ENCODE data around the gene COG5. TPM values are rescaled to one million over a fixed set of nuclear protein-coding genes. Genes with fewer than 3 reads are reported as not detected.

COG5 gene
- total and polyA plus RNA-seq, 10 of the 15 experiments (the other 5 are each of a cell fraction or from before 2014, with no cell fraction given), result 5.5 to 27.9 (median 15.6) TPM

- TF ChIP-seq ZNF217 (IDR thresholded peaks at IDR 0.05) (no peak), CBX3 (IDR thresholded peaks at IDR 0.05; ENCODE audit: borderline replicate concordance, low read depth) (no peak), RCOR1 (conservative IDR thresholded peaks at IDR 0.05; ENCODE audit: low read depth, low read length) (no peak), FOS (IDR thresholded peaks at IDR 0.05; ENCODE audit: borderline replicate concordance, extremely low read depth, insufficient read length) (no peak), ATF3 (IDR thresholded peaks at IDR 0.05; ENCODE audit: borderline replicate concordance, extremely low read depth, low read depth, low read length) (no peak), ZNF24 (IDR thresholded peaks at IDR 0.05) (no peak)
- Histone ChIP-seq H4K20me1 (ENCODE audit: control insufficient read depth, insufficient read depth) (no peaks in the 10 kb centered on the region), H3K4me1 (ENCODE audit: control insufficient read depth, insufficient read depth, low read length) (no peaks in the 10 kb centered on the region), H2AFZ (ENCODE audit: control insufficient read depth, low read depth, low read length) (no peak overlapping the region), H3K4me3 (no peak overlapping the region), H3K9ac (ENCODE audit: control insufficient read depth, insufficient read depth, low read length) (no peak overlapping the region), H3K4me2 (ENCODE audit: control insufficient read depth, insufficient read depth) (no peak overlapping the region), H3K9me3 (replicated peaks; ENCODE audit: control insufficient read depth, insufficient read depth, low read length) (no peaks in the 10 kb centered on the region), H3K36me3 (ENCODE audit: control insufficient read depth in 2 of 2, insufficient read depth in 2 of 2, low read length in 1 of 2) (no peaks in the 10 kb centered on the region; a peak in 1 of 4 replicates), H3K79me2 (ENCODE audit: control insufficient read depth, insufficient read depth, low read length) (no peaks in the 10 kb centered on the region), H3K27ac (ENCODE audit: control insufficient read depth, insufficient read depth) (no peak overlapping the region), H3K27me3 (replicated peaks in 1 of 2; ENCODE audit: control insufficient read depth in 2 of 2, insufficient read depth in 2 of 2, low read length in 1 of 2) (no peaks in the 10 kb centered on the region)
- POLR2A ChIA-PET, result no interaction called here
- in situ Hi-C loops (cut with MboI) (no loop called here), intact Hi-C loops (cut with micrococcal nuclease; ENCODE audit: unreplicated experiment) (no loop called here)
- no TSS peak for BruUV-seq (replicated peaks)
- FAIRE-seq (no peak), ATAC-seq (no peak), DNase-seq (ENCODE audit: low read depth, low spot score) (no peak)
- SMC1A ChIA-PET (ENCODE audit: uncharacterized antibody, unreplicated experiment), result interaction anchor here (1.2 kb wide), 1 partner anchor 8 kb away, joined by 3 read pairs; no protein-coding TSS in a partner anchor
- RAD21 ChIA-PET (ENCODE audit: unreplicated experiment), result no interaction called here
- CTCF ChIA-PET, result no interaction called here
These were observed 35.3 kb downstream of the COG5 start for GRCh38 chr7:107528461-107528860.

GRCh38 chr7:107527196-107527595, 36.5 kb downstream of the COG5 start:
- in situ Hi-C loops (cut with MboI), result no loop called here
- ChIA-PET RAD21 (ENCODE audit: unreplicated experiment) (no interaction called here), CTCF (interaction anchor here (0.6 to 0.7 kb wide), 2 partner anchors 148 to 229 kb away, joined by 4 read pairs; no protein-coding TSS in a partner anchor), POLR2A (no interaction called here), SMC1A (ENCODE audit: uncharacterized antibody, unreplicated experiment) (no interaction called here)
- Histone ChIP-seq H3K4me3 (no peak overlapping the region), H3K4me2 (ENCODE audit: control insufficient read depth, insufficient read depth) (no peak overlapping the region), H3K27me3 (replicated peaks in 1 of 2; ENCODE audit: control insufficient read depth in 2 of 2, insufficient read depth in 2 of 2, low read length in 1 of 2) (no peaks in the 10 kb centered on the region), H3K79me2 (ENCODE audit: control insufficient read depth, insufficient read depth, low read length) (no peaks in the 10 kb centered on the region), H3K9me3 (replicated peaks; ENCODE audit: control insufficient read depth, insufficient read depth, low read length) (no peaks in the 10 kb centered on the region), H3K36me3 (ENCODE audit: control insufficient read depth in 2 of 2, insufficient read depth in 2 of 2, low read length in 1 of 2) (no peaks in the 10 kb centered on the region; a peak in 1 of 4 replicates), H4K20me1 (ENCODE audit: control insufficient read depth, insufficient read depth) (no peaks in the 10 kb centered on the region), H3K4me1 (ENCODE audit: control insufficient read depth, insufficient read depth, low read length) (no peaks in the 10 kb centered on the region), H3K9ac (ENCODE audit: control insufficient read depth, insufficient read depth, low read length) (no peak overlapping the region), H2AFZ (ENCODE audit: control insufficient read depth, low read depth, low read length) (no peak overlapping the region), H3K27ac (ENCODE audit: control insufficient read depth, insufficient read depth) (no peak overlapping the region)
- DNase-seq (ENCODE audit: low read depth, low spot score) (no peak), FAIRE-seq (no peak), ATAC-seq (no peak)
- TF ChIP-seq RAD21 (IDR thresholded peaks at IDR 0.05; ENCODE audit: insufficient read depth, low read depth, low read length) (no peak), ZSCAN29 (IDR thresholded peaks at IDR 0.05) (no peak), POLR2AphosphoS5 (IDR thresholded peaks at IDR 0.05; ENCODE audit: low read length) (no peak), MXI1 (IDR thresholded peaks at IDR 0.05; ENCODE audit: low read depth, low read length) (no peak)
- intact Hi-C loops (cut with micrococcal nuclease; ENCODE audit: unreplicated experiment), result no loop called here
- 100% methylated on average over 3 of the region's 3 CpGs for WGBS (ENCODE audit: insufficient coverage, insufficient replicate concordance, low lambda C conversion rate, missing lambda C conversion rate)
- BruUV-seq (replicated peaks), result no TSS peak
